HG02763 (cell line): ENCODE data around the gene PDCD1.

ENCODE experiments used
- ATAC-seq: cut with Tn5 transposase; IDR thresholded peaks from one replicate; pipeline ENCODE4 v1.9.1; 2021; ENCODE audit warnings: mild to moderate bottlenecking, moderate library complexity; ENCODE audit not compliant: unreplicated experiment

The PDCD1 gene

DNA sequence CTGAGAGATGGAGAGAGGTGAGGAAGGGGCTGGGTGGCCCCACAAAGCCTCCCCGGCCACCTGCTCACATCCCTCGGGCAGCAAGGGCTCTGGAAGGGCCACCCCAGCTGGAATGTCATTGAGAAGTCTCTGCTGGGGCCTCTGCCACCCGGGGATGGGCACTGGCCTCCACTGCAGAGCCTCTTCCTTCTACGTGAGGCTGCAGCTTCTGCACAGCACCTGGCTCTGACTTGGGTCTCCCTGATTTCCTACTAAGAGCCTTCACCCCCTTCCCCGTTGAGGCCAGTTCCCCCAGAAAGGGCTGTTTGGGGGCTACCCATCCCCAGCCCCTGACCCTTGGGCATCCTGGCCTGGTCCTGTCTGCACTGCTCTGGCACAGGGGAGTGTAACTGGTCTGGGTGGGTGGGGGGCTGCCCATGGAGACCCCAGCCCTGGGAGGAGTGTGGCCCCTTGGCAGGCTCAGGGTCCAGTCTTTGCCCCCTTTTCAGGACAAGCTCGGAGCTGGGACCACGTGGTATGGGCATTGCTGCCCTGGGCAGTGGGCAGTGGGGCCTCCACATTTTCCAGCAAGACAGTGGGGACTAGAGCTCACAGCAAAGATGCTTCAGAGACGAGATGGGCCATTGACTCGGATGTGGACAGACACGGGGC is 5.6 kb downstream of the PDCD1 start:
- ATAC-seq = no peak

DNA sequence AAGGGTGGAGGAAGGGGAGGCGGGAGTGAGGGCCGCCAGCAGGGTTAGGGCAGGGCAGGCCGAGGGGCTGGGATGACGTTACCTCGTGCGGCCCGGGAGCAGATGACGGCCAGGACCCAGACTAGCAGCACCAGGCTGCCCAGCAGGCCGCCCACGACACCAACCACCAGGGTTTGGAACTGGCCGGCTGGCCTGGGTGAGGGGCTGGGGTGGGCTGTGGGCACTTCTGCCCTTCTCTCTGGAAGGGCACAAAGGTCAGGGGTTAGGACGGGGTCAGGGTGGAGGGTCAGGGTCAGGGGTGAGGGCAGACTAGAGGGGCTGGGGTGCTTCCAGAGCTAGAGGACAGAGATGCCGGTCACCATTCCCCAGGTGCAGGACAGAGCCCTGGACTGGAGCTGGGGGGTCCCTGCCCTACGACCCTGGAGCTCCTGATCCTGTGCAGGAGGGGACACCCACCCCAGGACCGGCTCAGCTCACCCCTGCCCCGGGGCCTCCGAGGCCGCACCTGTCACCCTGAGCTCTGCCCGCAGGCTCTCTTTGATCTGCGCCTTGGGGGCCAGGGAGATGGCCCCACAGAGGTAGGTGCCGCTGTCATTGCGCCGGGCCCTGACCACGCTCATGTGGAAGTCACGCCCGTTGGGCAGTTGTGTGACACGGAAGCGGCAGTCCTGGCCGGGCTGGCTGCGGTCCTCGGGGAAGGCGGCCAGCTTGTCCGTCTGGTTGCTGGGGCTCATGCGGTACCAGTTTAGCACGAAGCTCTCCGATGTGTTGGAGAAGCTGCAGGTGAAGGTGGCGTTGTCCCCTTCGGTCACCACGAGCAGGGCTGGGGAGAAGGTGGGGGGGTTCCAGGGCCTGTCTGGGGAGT is 6.3 kb downstream of the PDCD1 start:
- no peak for ATAC-seq

DNA sequence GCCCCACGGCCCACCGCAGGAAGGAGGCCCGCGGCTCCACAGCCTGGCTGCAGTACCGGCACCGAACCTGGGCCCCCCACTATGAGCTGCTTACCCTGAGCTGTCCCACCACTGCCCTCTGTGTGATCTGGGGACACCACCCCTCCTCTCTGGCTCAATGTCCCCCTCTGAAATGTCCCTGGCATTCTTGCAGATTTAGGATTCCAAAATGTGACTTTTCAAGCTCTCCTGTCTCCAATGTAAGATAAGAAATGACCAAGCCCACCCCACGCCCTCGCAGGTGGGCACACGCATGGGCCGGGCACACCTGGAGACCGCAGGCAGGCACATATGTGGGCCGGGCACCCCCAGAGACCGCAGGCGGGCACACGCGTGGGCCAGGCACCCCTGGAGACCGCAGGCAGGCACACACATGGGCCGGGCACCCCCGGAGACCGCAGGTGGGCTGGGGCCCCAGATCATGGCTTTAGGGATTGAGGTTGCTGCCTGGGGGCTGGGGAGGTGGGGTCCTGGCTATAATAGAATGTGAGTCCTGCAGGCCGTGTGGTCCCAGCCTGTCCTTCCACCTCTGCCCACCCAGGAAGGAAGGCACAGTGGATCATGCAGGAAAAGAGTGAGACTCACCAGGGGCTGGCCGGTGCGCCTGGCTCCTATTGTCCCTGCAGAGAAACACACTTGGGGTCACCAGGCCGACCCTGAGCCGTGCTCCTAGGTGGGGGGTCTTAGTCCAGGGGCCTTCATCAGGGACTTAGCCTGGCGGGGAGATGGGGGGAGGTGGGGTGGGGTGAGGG is 7.2 kb downstream of the PDCD1 start:
- no peak for ATAC-seq

GRCh38 chr2:241850544-241851324 is 8.0 kb downstream of the PDCD1 start:
- ATAC-seq = no peak

GRCh38 chr2:241849616-241850543 is 8.8 kb downstream of the PDCD1 start:
- no peak for ATAC-seq

GRCh38 chr2:241848761-241849615 is 9.7 kb downstream of the PDCD1 start:
- ATAC-seq = no peak

DNA sequence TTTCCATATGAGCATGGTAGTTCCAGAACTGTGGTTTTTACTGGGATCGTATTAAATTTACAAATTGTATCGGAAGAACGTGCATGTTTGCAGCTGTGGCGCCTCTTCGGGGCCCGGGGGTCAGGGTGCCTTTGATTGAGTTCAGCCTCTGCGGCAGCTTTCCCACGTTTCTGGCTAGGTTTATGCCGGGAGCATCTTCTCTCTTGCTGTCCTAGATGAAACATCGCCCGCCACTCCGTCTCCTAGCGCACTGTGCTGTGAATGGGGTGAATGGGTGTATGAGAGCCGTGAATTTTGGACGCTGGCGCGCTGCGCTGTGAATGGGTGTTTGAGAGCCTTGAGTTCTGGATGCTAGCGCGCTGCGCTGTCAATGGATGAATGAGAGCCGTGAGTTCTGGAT is 12.3 kb downstream of the PDCD1 start:
- ATAC-seq = no peak

DNA sequence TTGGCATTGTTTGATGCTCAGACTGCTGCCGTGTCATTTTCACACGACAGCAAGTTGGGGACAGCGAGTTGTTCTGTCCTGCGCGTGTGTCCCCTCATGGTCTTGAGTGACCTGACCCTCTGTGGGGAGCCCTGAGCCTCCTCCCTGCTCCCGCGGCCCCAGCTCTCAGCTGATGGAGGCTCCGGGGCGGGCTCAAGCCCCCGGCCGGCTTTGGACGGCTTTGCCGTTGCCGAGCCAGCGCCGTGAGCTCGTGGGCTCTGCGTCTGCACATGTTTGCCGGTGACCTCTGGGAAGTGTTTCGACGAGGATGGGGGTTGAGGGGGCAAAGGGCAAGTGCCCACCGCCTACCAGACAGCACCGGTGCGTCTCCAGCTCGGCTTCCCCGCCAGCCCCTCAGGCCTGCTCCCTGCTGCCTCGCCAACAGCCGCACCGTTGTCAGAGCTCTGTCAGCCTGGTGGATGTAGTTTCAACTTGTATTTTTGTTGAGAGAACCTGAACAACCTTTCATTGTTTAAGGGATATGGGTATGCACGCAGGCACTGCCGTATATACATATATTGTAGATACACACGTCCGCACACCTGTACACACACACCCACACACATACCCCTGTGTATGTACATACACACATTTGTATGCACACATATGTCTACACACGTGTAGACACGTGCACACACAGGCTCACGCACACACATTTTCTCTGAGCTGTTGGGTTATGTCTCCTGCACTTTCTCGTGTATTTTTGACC is 13.7 kb downstream of the PDCD1 start:
- no peak for ATAC-seq

GRCh38 chr2:241844066-241844728 is 14.5 kb downstream of the PDCD1 start:
- peak; percentile 66 for ATAC-seq

GRCh38 chr2:241843321-241844065 is 15.2 kb downstream of the PDCD1 start:
- peak; percentile 8 for ATAC-seq

GRCh38 chr2:241842620-241843211 is 16.0 kb downstream of the PDCD1 start:
- ATAC-seq = no peak

- no peak for ATAC-seq
These were observed 16.7 kb downstream of the PDCD1 start for GRCh38 chr2:241842067-241842415.

DNA sequence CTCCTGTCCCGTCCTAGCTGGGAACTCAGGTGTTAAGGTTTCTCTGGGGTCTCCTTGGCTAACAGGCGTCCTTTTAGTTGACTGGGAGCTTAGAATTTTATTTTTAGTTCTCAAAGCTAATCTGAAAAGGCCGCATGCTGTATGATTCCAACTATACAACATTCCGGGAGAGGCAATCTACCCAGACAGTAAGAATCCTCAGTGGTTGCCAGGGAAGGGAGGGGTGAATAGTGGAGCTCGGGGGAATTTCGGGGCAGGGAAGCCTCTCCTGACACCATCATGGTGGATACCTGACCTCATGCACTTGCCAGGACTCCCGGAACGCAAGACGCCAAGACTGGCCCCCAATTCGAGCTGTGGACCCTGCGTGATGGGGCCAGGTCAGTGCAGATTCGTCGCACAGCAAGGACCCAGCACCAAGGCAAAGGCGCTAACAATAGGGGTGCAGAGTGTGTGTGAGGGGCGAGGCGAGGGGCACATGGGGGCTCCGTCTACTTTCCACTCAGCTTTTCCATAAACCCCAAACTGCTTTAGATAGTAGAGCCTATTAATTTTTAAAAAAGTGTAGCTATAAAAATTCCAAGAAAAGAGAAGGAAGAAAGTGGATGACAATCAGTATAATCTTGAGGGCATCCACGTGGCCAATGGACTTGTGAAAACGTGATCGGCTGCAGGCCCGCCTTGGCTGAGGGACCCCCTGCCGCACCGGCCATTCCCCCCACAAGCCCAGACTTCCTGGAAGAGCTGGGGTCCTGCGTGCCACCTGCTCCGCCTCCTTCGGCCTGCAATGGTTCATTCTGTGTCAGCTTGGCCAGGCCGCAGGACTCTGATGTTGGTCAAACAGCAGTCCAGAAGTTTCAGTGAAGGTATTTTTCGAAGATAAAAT is 17.3 kb downstream of the PDCD1 start:
- ATAC-seq = no peak

GRCh38 chr2:241837197-241837965 is 21.3 kb downstream of the PDCD1 start:
- no peak for ATAC-seq

DNA sequence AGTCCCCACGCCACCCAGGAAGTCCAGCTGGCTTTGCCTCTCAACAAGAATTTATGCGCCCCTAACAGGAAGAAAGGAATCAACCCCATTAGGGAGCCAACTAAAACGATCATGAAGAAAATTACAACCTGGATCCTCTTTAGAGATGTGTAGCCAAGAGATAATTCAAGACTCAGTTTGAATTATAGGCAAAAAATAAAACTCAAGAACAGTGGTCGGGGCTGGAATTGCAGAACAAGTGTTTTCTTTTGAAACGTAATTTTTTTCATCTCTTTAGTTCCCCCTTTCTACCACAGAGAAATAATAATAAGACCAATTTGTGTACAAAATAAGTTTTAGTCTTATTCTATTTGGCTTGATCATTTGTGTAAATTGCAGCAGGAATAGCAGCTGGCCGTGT is 22.4 kb downstream of the PDCD1 start:
- ATAC-seq = no peak
